Stimulated activated naive B cell treated with anti-CD40 and anti-IgM and Interleukin-4, amounts not matched to agents 10 μg/mL and 1 μg/mL and 100 μg/mL, for 72 hours (primary cell): Measurements from ENCODE around the gene HPDL.
"Not testable (repeated sequence)": the region's sequence is repeated elsewhere in the genome, so short reads cannot be mapped to it uniquely, and the experiment has no call there.

Source experiments
- ATAC-seq, 2 donors: fragments of 150-1000 bp; cut with Tn5 transposase; replicated peaks; 2 replicates each; pipeline ENCODE4 v1.10.0; 2021; ENCODE audit warnings: moderate library complexity in 1 of 2
- DNase-seq: peaks from one replicate; pipeline ENCODE4 v3.0.0; 2021
- H3K27ac Mint-ChIP-seq: one replicate; pipeline ENCODE4 v1.8.0; 2022; ENCODE audit warnings: mild to moderate bottlenecking, mixed read lengths
- H3K27me3 Mint-ChIP-seq, 2 donors: one replicate each; pipeline ENCODE4 v1.8.0; 2022; ENCODE audit warnings: mixed read lengths in 2 of 2
- H3K36me3 Mint-ChIP-seq, 2 donors: one replicate each; pipeline ENCODE4 v1.8.0; 2022; ENCODE audit warnings: mixed read lengths in 2 of 2, mild to moderate bottlenecking in 1 of 2
- H3K4me1 Mint-ChIP-seq, 2 donors: one replicate each; pipeline ENCODE4 v1.8.0; 2022; ENCODE audit warnings: mixed read lengths in 2 of 2, mild to moderate bottlenecking in 1 of 2
- H3K4me3 Mint-ChIP-seq, 2 donors: one replicate each; pipeline ENCODE4 v1.8.0; 2022; ENCODE audit warnings: mild to moderate bottlenecking in 2 of 2, mixed read lengths in 2 of 2, moderate library complexity in 1 of 2
- H3K9me3 Mint-ChIP-seq, 2 donors: one replicate each; pipeline ENCODE4 v1.8.0; 2022; ENCODE audit warnings: mixed read lengths in 2 of 2, mild to moderate bottlenecking in 1 of 2

HPDL gene

GRCh38 chr1:45354838-45355237, 28.1 kb downstream of the HPDL start:
- no peaks in the 10 kb centered on the region for H3K27me3 Mint-ChIP-seq
- H3K27ac Mint-ChIP-seq = no peak overlapping the region
- no peaks in the 10 kb centered on the region for H3K9me3 Mint-ChIP-seq

GRCh38 chr1:45355683-45356082, 29.0 kb downstream of the HPDL start:
- H3K4me1 Mint-ChIP-seq = peaks cover 3 to 8% of the 10 kb centered on the region in 2 donors
- no peak overlapping the region for H3K27ac Mint-ChIP-seq
- H3K4me3 Mint-ChIP-seq = no peak overlapping the region
- no peaks in the 10 kb centered on the region for H3K27me3 Mint-ChIP-seq
- ATAC-seq (no peak), DNase-seq (no peak)
- no peaks in the 10 kb centered on the region for H3K36me3 Mint-ChIP-seq
- no peaks in the 10 kb centered on the region for H3K9me3 Mint-ChIP-seq

More at GRCh38 chr1:45354838-45355237, 28.1 kb downstream of the HPDL start:
- DNase-seq (no peak), ATAC-seq (no peak)
- peaks cover under 1 to 1% of the 10 kb centered on the region in 2 donors for H3K4me1 Mint-ChIP-seq
- H3K36me3 Mint-ChIP-seq = no peaks in the 10 kb centered on the region
- no peak overlapping the region for H3K4me3 Mint-ChIP-seq

- DNase-seq = no peak
- Mint-ChIP-seq H3K4me3 (no peak overlapping the region), H3K4me1 (peaks cover 3 to 12% of the 10 kb centered on the region in 2 donors), H3K27me3 (no peaks in the 10 kb centered on the region), H3K27ac (no peak overlapping the region), H3K9me3 (no peaks in the 10 kb centered on the region), H3K36me3 (no peaks in the 10 kb centered on the region)
- ATAC-seq = no peak
These were observed 29.5 kb downstream of the HPDL start for GRCh38 chr1:45356186-45356585.

- peak overlapping the region; percentile 59 for H3K27ac Mint-ChIP-seq
- H3K27me3 Mint-ChIP-seq = no peaks in the 10 kb centered on the region
- no peaks in the 10 kb centered on the region for H3K36me3 Mint-ChIP-seq
- peaks cover 7 to 17% of the 10 kb centered on the region in 2 donors for H3K4me1 Mint-ChIP-seq
- H3K4me3 Mint-ChIP-seq = peak overlapping the region; percentile 31 to 54
- peak; percentile 72 to 75 for ATAC-seq
- peak; percentile 23 for DNase-seq
- no peaks in the 10 kb centered on the region for H3K9me3 Mint-ChIP-seq
These were observed 33.3 kb downstream of the HPDL start for GRCh38 chr1:45359882-45360513.

GRCh38 chr1:45360981-45361380, 34.3 kb downstream of the HPDL start:
- DNase-seq, H3K36me3 Mint-ChIP-seq, ATAC-seq, H3K27ac Mint-ChIP-seq, H3K9me3 Mint-ChIP-seq, H3K27me3 Mint-ChIP-seq: not testable (repeated sequence)
- H3K4me3 Mint-ChIP-seq = peak overlapping the region; percentile 25
- H3K4me1 Mint-ChIP-seq = peaks cover 9 to 17% of the 10 kb centered on the region in 2 donors

- DNase-seq = no peak
- Mint-ChIP-seq H3K27me3 (no peaks in the 10 kb centered on the region), H3K9me3 (no peaks in the 10 kb centered on the region), H3K27ac (no peak overlapping the region), H3K4me1 (peaks cover 9 to 17% of the 10 kb centered on the region in 2 donors), H3K36me3 (peaks cover 0 to under 1% of the 10 kb centered on the region in 2 donors), H3K4me3 (no peak overlapping the region)
- no peak for ATAC-seq
These were observed 37.6 kb downstream of the HPDL start for GRCh38 chr1:45364294-45364693.

GRCh38 chr1:45365051-45365450, 38.4 kb downstream of the HPDL start:
- peaks cover 0 to 3% of the 10 kb centered on the region in 2 donors for H3K36me3 Mint-ChIP-seq
- H3K27me3 Mint-ChIP-seq = no peaks in the 10 kb centered on the region
- no peak overlapping the region for H3K4me3 Mint-ChIP-seq
- ATAC-seq = peak; percentile 51 to 86
- H3K4me1 Mint-ChIP-seq = peaks cover 10 to 17% of the 10 kb centered on the region in 2 donors
- H3K27ac Mint-ChIP-seq = no peak overlapping the region
- DNase-seq = no peak
- no peaks in the 10 kb centered on the region for H3K9me3 Mint-ChIP-seq

GRCh38 chr1:45370575-45370974, 43.9 kb downstream of the HPDL start:
- Mint-ChIP-seq H3K27me3 (no peaks in the 10 kb centered on the region), H3K4me3 (peak overlapping the region in 1 of 2 donors; percentile 10), H3K4me1 (peaks cover 33 to 44% of the 10 kb centered on the region in 2 donors), H3K9me3 (no peaks in the 10 kb centered on the region), H3K36me3 (peaks cover 0 to 6% of the 10 kb centered on the region in 2 donors), H3K27ac (peak overlapping the region; percentile 9)
- no peak for DNase-seq
- ATAC-seq = peak; percentile 88 to 91

GRCh38 chr1:45373573-45373972, 46.9 kb downstream of the HPDL start:
- DNase-seq (no peak), ATAC-seq (no peak)
- no peaks in the 10 kb centered on the region for H3K9me3 Mint-ChIP-seq
- H3K27ac Mint-ChIP-seq = no peak overlapping the region
- peaks cover 2 to 13% of the 10 kb centered on the region in 2 donors for H3K36me3 Mint-ChIP-seq
- H3K4me1 Mint-ChIP-seq = peaks cover 33 to 45% of the 10 kb centered on the region in 2 donors
- H3K4me3 Mint-ChIP-seq = peak overlapping the region; percentile 34 to 59
- H3K27me3 Mint-ChIP-seq = no peaks in the 10 kb centered on the region

- ATAC-seq (peak; percentile 60 to 62), DNase-seq (no peak)
- H3K4me3 Mint-ChIP-seq = no peak overlapping the region
- peak overlapping the region; percentile 32 for H3K27ac Mint-ChIP-seq
- H3K9me3 Mint-ChIP-seq = no peaks in the 10 kb centered on the region
- no peaks in the 10 kb centered on the region for H3K27me3 Mint-ChIP-seq
- H3K36me3 Mint-ChIP-seq = peaks cover 2 to 10% of the 10 kb centered on the region in 2 donors
- H3K4me1 Mint-ChIP-seq = peaks cover 32 to 43% of the 10 kb centered on the region in 2 donors
These were observed 48.7 kb downstream of the HPDL start for GRCh38 chr1:45375104-45376090.

GRCh38 chr1:45378184-45378583, 51.5 kb downstream of the HPDL start:
- no peaks in the 10 kb centered on the region for H3K9me3 Mint-ChIP-seq
- no peak overlapping the region for H3K4me3 Mint-ChIP-seq
- peaks cover 2 to 7% of the 10 kb centered on the region in 2 donors for H3K36me3 Mint-ChIP-seq
- no peak overlapping the region for H3K27ac Mint-ChIP-seq
- peaks cover 24 to 30% of the 10 kb centered on the region in 2 donors for H3K4me1 Mint-ChIP-seq
- DNase-seq = no peak
- no peaks in the 10 kb centered on the region for H3K27me3 Mint-ChIP-seq
- no peak for ATAC-seq
